Fibroblast of villous mesenchyme (primary cell): Measurements from ENCODE around the gene C12orf57. TPM values are rescaled to one million over a fixed set of nuclear protein-coding genes. Genes with fewer than 3 reads are reported as not detected.

Experiments
- DNase-seq: peaks from one replicate; pipeline ENCODE4 v3.0.0-alpha.2; 2010; ENCODE audit warnings: low read depth
- H3K4me3 ChIP-seq: 2 replicates; pipeline ENCODE4 v1.5.1; 2011; ENCODE audit warnings: low read depth, mild to moderate bottlenecking, low read length
- CTCF ChIP-seq: IDR thresholded peaks from 2 replicates; pipeline ENCODE4 v1.5.1; 2012; ENCODE audit warnings: low read depth, mild to moderate bottlenecking, low read length; ENCODE audit not compliant: insufficient read depth
- total RNA-seq: library from RNA; depleted of rRNA; stranded (reverse); fragments of >200 nt; gene quantifications from 2 replicates; pipeline ENCODE4 v1.2.3, GENCODE V29; 2012

C12orf57 gene
- total RNA-seq, 1 donor: 96.7 TPM

GRCh38 chr12:6946033-6946919 lies 2.5 kb downstream of the C12orf57 start:
- no peak for TF ChIP-seq CTCF
- no peak overlapping the region for H3K4me3 ChIP-seq
- no peak for DNase-seq

GRCh38 chr12:6946920-6947374 lies 3.1 kb downstream of the C12orf57 start:
- DNase-seq: no peak
- no peak overlapping the region for H3K4me3 ChIP-seq
- TF ChIP-seq CTCF: no peak

GRCh38 chr12:6947615-6948014 lies 3.8 kb downstream of the C12orf57 start:
- DNase-seq: no peak
- TF ChIP-seq CTCF: no peak
- no peak overlapping the region for H3K4me3 ChIP-seq

GRCh38 chr12:6948873-6949594 lies 5.2 kb downstream of the C12orf57 start:
- TF ChIP-seq CTCF: no peak
- DNase-seq: no peak
- H3K4me3 ChIP-seq: no peak overlapping the region

GRCh38 chr12:6950401-6950801 lies 6.6 kb downstream of the C12orf57 start:
- no peak overlapping the region for H3K4me3 ChIP-seq
- no peak for DNase-seq
- peak; percentile 33 for TF ChIP-seq CTCF

GRCh38 chr12:6950811-6951540 lies 7.2 kb downstream of the C12orf57 start, which contains the start of gene PTPN6:
TSS of gene PTPN6 (plus strand) at chr12:6951356. CDS start at chr12:6951513, 157 bp downstream.
- no peak within 1 kb of the TSS for H3K4me3 ChIP-seq
- DNase-seq: no peak
- no peak for TF ChIP-seq CTCF
